Panc1 (cell line): ENCODE measurements around the gene CCAR1.

Experiments used
- POLR2AphosphoS5 ChIP-seq: IDR thresholded peaks from 2 replicates; pipeline ENCODE4 v1.6.1; 2012; ENCODE audit warnings: mild to moderate bottlenecking, low read depth, low read length, moderate library complexity
- SIN3A ChIP-seq: IDR thresholded peaks from 2 replicates; pipeline ENCODE4 v1.6.1; 2012; ENCODE audit warnings: low read depth, mild to moderate bottlenecking, low read length, moderate library complexity, borderline replicate concordance; ENCODE audit not compliant: insufficient read depth
- TCF7L2 ChIP-seq: IDR thresholded peaks from 2 replicates; pipeline ENCODE4 v1.6.1; 2011; ENCODE audit warnings: mild to moderate bottlenecking, low read depth, low read length, inconsistent platforms
- TF ChIP-seq, protein P1 (sequence below): fragments of 450-650 bp; IDR thresholded peaks from 2 replicates; pipeline ENCODE4 v1.5.1; 2017; ENCODE audit warnings: mild to moderate bottlenecking
- TF ChIP-seq, protein P2 (sequence below), 2 experiments: IDR thresholded peaks; 2 replicates each; pipeline ENCODE4 v1.6.1; 2011 to 2012; ENCODE audit warnings: low read depth in 2 of 2, control low read depth in 1 of 2, low read length in 1 of 2, mild to moderate bottlenecking in 1 of 2, moderate library complexity in 1 of 2; ENCODE audit not compliant: insufficient read depth in 1 of 2

DNA sequence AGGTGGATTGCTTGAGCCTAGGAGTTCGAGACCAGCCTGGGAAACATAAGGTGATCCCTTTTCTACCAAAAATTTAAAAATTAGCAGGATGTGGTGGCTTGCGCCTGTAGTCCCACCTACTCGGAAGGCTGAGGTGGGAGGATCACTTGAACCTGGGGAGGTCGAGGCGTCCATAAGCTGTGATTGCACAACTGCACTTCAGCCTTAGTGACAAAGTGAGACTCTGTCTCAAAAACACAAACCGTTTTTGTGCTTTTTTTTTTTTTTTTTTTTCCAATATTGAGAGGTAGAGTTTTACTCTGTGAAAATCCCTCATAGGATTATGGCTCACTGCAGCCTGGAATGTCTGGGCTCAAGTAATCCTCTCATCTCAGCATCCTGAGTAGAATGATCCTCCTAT lies 14.1 kb downstream of the CCAR1 start:
- TF ChIP-seq POLR2AphosphoS5 (no peak), SIN3A (no peak), TCF7L2 (no peak)
- TF ChIP-seq, protein P1, sequence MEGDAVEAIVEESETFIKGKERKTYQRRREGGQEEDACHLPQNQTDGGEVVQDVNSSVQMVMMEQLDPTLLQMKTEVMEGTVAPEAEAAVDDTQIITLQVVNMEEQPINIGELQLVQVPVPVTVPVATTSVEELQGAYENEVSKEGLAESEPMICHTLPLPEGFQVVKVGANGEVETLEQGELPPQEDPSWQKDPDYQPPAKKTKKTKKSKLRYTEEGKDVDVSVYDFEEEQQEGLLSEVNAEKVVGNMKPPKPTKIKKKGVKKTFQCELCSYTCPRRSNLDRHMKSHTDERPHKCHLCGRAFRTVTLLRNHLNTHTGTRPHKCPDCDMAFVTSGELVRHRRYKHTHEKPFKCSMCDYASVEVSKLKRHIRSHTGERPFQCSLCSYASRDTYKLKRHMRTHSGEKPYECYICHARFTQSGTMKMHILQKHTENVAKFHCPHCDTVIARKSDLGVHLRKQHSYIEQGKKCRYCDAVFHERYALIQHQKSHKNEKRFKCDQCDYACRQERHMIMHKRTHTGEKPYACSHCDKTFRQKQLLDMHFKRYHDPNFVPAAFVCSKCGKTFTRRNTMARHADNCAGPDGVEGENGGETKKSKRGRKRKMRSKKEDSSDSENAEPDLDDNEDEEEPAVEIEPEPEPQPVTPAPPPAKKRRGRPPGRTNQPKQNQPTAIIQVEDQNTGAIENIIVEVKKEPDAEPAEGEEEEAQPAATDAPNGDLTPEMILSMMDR, result no peak
- TF ChIP-seq, protein P2, sequence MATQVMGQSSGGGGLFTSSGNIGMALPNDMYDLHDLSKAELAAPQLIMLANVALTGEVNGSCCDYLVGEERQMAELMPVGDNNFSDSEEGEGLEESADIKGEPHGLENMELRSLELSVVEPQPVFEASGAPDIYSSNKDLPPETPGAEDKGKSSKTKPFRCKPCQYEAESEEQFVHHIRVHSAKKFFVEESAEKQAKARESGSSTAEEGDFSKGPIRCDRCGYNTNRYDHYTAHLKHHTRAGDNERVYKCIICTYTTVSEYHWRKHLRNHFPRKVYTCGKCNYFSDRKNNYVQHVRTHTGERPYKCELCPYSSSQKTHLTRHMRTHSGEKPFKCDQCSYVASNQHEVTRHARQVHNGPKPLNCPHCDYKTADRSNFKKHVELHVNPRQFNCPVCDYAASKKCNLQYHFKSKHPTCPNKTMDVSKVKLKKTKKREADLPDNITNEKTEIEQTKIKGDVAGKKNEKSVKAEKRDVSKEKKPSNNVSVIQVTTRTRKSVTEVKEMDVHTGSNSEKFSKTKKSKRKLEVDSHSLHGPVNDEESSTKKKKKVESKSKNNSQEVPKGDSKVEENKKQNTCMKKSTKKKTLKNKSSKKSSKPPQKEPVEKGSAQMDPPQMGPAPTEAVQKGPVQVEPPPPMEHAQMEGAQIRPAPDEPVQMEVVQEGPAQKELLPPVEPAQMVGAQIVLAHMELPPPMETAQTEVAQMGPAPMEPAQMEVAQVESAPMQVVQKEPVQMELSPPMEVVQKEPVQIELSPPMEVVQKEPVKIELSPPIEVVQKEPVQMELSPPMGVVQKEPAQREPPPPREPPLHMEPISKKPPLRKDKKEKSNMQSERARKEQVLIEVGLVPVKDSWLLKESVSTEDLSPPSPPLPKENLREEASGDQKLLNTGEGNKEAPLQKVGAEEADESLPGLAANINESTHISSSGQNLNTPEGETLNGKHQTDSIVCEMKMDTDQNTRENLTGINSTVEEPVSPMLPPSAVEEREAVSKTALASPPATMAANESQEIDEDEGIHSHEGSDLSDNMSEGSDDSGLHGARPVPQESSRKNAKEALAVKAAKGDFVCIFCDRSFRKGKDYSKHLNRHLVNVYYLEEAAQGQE (IDR thresholded peaks at IDR 0.05; ENCODE audit: insufficient read depth in 1 of 2, low read depth in 2 of 2, low read length in 1 of 2), result no peak
